Fibroblast of skin of right quadriceps (primary cell): ENCODE data around the gene GRIA1.
A peak's percentile ranks its signal among the peaks of the same experiment; 100 is the strongest.

Source experiments
- DNase-seq: peaks from one replicate; pipeline ENCODE4 v3.0.0-alpha.2; 2013

Gene GRIA1

DNA sequence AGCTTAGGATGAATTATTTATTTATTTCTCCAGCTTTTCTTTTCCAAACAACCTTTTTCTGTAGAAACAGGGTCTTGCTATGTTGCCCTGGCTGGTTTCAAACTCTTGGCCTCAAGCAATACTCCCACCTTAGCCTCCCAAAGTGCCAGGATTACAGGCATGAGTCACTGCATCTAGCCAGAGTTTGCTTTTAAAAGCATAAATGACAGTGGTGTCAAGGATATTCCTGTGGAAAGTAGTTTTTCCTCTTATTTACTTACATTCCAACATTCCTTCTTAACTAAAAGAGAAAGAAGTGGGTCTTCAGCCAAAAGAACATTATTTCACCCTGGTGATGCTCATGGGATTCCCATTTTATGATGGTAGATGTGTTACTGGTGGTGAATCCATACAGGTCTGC is 62.4 kb downstream of the GRIA1 start:
- DNase-seq: peak; percentile 60

DNA sequence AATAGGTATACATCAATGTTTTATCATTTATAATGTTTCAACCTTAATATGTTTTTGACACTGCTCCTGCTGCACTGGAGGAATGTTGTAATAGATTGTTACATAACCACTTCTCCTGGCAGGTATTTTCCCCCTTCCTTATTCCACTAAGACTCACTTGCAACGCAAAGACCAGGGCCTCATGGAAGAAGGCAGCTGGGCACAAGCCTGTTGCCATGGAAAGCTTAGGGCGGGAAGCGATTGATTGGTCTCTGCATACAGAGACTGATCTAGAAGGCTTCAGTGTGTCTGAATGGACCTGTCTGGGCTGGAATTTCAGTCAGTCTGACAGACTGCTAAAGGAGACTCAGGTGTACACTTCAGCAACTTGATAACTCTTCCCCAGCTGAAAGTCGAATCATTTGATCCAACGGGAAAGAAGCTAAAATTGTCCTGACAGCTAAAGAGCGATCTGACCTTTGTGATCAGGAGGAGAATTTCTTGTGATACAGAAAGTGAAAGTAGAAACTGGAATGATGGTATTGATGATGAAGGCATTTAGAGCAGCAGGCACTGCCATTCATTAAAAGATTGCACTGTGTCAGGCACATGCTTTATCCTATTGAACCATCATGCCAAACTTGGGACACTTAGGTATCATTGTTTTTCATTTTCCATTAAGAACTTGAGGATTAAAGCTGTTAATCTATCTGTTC is 65.1 kb downstream of the GRIA1 start:
- DNase-seq: no peak

DNA sequence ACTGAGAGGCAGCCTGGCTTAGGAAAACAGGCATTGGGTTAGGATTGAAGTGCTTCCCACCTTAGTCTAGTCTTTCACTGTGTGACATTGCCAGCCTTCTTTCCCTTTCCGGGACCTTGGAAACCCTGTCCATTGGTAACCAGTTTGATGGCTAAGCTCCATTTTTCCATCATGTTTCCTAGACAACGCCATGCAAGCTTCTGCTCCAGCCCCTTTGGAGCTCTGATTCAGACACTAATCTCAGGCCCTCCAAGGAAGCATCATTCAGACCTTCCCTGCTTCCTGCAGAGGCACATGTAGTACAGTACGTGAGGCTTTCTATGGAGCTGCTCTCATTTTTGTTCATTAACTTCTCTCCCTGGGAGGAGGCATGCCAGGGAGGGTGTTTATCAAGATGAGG is 68.5 kb downstream of the GRIA1 start:
- no peak for DNase-seq

GRCh38 chr5:153559926-153560325 is 69.5 kb downstream of the GRIA1 start:
- peak; percentile 59 for DNase-seq

GRCh38 chr5:153562189-153562588 is 71.7 kb downstream of the GRIA1 start:
- peak; percentile 78 for DNase-seq

DNA sequence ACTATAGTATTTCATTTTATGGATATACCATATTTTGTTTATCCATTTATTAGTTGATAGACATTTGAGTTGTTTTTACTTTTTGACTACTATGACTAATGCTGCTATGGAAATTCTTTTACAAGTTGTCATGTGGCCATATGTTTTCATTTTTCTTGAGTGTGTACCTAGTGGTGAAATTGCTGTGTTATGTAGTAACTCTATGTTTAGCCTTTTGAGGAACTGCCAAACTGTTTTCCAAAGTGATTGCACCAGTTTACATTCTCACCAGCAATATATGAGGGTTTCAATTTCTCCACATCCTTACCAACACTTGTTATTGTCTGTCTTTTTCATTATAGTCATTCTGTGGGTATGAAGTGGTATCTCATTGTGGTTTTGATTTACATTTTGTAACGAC is 75.4 kb downstream of the GRIA1 start:
- DNase-seq: peak; percentile 81

DNA sequence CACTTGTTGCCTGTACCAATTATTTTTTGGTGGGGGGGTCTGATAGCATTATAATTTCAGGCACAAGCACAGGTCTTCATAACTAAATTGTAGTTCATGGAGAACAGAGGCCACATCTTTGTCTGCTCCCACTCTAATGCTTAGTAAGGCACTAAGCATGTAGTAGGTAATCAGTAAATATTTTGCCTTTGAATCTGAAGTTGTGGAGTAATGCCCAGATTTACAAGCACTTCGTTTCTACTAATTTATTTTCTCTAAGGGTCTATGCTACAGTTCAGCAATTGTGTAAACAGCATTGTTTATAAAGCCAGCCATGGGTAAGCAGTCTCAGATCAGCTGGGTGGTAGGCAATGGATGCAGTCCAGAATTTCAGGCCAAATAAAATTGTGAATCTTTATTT is 78.6 kb downstream of the GRIA1 start:
- no peak for DNase-seq

GRCh38 chr5:153571162-153571561 is 80.7 kb downstream of the GRIA1 start:
- DNase-seq: no peak

GRCh38 chr5:153572411-153573145 is 82.1 kb downstream of the GRIA1 start:
- DNase-seq: no peak

DNA sequence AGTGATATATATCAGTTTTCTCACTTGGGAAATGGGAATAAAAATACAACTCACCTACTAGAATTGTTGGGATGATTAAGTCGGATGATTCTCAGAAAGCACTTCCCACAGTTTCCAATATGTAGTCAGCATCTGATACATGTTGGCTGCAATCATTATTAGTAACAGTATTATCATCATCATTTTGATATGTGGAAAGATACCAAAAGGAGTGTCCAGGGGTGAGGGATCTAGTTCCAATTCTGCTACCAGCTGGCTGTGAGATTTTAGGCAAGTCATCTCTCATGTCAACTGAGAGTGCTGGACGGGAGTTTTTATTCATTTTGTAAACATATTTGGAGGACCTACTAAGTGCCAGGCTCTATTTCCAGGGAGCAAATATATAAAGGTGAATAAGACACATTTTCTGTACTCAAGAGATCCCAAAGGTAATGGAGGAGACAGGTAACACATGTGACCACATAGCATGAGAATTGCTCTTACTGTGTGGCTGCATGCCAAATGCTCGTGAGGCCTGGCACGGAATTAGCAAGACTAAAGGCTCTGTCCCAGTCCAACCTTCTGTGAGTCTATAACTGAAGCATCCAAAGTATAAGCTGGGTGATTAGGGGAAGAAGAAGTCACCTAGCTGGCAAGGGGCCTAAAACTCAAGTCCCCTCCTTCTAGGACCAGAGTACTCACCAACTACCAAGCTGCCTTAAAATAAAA is 83.0 kb downstream of the GRIA1 start:
- DNase-seq: peak; percentile 21

DNA sequence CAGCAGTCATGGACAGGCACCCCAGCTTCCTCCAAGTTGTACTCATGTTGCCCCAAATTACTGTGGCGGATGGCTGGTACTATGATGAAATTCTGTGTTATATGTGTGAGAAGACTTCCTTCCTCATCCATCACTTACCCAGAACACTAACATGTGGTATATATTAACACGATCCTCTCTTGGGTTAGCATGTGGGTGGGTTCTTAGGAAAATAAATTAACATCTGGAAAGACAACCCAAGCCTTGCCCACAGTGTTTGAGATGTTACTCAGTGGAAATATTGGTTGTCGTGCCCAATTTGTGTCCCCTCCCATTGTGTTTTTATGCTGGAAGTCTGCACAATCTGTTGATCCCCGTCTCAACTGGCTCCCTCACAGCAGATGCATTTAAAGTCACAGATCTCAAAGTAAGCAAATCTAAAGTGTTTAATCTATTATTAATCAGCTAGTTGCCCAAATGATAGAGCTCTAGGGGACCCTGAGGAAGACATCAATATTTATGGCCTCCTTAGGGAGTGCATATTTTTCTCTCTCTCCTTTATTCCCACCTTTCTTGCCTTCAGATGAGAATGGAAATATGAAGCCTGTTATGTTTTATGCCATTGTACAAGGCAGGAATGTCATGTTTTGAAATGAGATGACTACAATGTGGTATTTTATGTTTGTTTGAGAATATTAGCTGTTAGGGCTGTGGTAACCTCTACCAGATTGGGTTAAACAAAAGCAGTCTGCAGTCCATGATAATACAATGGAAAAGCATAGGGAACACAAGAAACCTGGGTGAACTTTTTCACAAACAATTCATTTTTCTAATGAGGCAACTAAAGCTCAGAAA is 93.9 kb downstream of the GRIA1 start:
- peak; percentile 60 for DNase-seq

DNA sequence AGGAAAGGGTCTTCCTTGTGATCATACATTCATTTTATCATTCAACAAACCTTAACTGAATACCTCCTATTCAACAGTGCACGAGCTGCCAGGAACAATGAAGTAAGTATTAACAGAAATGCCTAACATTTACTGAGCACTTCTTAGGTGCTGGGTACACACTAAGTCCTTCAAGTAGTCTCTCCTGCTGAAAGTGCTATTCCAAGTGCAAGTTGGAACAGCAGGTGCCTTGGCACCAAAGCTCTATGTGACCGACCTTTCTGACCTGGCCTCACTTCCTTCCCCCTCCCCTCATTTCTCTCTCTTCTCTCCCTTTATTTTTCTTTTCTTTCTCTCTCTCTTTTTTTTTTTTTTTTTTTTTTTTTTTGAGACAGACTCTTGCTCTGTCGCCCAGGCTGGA is 94.5 kb downstream of the GRIA1 start:
- DNase-seq: no peak

DNA sequence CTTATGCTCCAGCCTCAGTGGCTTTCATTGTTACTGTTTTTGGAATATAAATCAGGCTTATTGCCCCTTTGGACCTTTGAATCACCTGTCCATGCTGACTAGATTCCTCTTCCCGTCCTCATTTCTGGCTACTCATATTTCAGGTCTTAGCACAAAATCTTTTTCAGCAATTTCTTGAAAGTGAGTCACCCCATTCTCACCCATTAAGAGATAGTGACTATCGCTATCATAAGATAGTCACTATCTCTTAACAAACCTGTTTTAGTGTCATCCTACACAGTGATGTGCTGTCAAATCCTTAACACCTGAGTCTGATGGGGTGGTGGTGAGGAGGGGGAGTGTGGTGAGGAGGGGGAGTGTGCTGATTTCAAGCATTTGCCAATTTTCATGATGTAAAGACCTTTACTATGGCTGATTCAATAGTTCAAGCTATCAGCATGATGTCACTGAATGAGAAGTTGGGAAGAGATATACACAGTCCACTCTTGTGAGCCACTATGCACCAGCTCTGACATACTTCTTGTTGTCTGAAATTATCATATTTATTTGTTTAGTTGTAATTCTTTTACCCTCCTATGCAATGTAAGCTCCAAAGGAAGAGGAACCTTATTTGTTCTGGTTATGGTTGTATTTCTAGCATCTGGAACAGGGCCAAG is 95.3 kb downstream of the GRIA1 start:
- DNase-seq: no peak

DNA sequence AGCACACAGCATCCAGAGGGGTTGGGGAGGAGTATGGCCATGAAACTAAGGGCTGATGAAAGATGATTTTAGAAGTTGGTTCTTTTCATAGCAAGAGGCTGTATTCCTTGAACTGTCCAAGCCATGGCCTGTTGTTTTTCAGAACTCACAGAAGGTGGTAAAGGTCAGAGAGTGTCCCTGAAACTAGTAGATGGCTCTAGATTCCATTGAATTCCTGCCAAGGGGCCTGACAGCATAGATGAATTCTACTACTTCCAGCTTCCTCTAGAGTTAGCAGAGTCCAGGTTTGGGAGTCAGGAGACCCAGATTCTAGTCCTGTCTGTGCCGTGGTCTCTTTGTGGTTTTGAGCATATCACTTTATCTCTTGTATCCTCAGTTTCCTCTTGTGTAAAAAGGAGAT is 101.6 kb downstream of the GRIA1 start:
- no peak for DNase-seq

DNA sequence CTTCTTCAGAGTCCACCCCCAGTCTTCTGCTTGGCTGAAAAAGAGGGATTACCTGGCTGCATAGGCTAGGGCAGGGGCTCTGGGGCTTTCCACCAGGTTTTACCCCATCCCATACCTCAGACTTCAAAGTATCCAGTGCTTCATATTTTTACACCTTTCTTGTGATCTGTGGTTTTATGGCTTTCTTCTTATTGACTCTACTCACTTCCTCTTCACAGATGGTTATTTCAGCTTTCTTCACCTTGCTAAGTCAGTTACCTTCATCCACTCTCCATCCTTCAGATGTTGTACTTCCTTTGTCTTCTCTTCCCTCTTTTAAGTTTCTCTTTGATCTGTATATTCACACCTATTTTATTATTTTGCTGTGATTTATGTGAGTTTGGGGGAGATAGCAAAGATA is 104.3 kb downstream of the GRIA1 start:
- DNase-seq: no peak

DNA sequence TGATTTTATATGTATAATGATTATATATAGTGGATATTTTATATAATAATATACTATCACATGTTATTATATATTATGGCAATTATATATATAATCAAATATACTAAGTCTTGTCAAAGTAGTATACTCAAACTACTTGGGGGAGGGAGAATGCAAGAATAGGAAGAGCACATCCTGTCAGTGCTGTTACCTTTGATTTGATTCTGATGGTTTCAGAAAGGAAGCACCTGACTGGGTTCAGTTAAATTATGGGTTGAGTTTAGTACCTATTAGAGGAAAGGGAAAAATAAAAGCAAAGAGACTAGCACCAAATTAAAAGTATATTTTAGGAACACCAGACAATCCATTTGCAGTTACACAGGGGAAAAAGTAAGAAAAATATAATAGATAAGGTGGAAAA is 107.6 kb downstream of the GRIA1 start:
- DNase-seq: no peak

DNA sequence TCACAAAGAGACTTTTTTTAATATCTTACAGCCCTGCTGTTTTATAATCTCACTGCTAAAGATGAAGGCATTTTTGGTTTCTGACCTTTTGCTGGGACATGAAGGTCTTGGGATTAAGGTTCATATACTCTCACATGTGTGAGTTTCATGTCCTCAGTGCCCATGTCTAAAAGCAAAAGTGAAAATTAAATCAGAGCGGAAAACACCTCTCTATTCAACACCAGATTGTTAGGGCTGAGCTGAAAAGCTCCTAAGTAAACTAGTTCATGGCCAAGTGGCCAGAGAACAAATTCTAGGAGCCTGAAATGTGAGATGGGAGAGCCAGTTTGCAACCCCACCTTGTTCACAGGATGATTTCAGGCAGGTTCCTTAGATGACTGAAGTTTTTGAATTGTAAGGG is 110.9 kb downstream of the GRIA1 start:
- DNase-seq: no peak

- no peak for DNase-seq
These were observed 114.9 kb downstream of the GRIA1 start for GRCh38 chr5:153605386-153605785.

- DNase-seq: no peak
These were observed 119.5 kb downstream of the GRIA1 start for GRCh38 chr5:153610009-153610408.

DNA sequence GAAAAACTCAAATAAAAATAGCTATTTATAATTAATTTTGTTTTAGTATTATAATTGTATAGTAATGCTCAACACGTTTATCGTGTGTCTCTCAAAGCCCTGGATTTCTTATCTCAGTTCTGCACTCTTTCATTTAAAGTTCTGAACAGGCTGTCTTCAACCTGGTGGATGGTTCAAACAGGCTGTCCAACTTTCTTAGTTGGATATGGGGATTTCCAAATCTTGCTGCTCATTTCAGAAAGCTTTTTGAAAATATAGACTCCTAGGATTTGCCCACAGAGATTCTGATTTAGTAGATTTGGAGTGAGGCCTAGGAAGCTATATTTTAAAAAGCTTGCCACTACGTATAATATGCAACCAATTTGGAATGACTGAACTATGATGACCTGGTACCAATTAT is 120.3 kb downstream of the GRIA1 start:
- DNase-seq: no peak

DNA sequence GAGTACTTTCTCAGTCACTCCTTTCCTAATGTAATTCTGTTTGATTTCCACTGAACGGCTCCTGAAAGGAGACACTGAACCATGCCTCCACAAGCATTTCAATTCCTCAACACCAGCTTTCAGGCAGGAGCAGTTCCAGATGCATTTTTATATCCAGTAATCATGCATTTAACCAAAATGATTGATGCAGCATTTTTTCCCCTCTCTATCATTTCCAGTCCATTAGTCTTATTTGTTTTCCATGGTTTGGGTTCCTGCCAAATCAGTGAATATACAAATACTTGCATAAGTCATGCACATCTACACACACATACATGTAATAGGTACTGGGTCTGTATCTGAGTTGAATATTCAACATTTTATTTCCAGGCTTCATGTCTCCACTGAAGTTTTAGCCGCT is 122.7 kb downstream of the GRIA1 start:
- DNase-seq: peak; percentile 94

DNA sequence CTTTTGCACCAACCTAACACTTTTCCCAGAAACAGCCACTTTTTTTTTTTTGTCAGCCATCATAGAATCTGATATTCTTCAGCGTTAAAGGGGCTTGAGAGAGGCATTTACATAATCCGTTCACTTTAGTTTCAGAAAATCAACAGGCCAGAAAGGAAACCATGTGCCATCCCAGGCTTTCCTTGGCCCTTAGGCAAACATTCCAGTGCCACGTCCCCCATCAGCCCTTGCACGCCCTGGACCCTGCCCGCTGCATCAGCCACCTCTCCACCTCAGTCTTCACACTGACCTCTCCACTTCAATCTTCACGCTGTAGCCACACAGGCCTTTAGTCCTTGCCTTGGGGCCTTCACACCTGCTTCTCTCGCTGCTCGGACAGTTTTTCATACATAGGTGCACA is 123.2 kb downstream of the GRIA1 start:
- no peak for DNase-seq

DNA sequence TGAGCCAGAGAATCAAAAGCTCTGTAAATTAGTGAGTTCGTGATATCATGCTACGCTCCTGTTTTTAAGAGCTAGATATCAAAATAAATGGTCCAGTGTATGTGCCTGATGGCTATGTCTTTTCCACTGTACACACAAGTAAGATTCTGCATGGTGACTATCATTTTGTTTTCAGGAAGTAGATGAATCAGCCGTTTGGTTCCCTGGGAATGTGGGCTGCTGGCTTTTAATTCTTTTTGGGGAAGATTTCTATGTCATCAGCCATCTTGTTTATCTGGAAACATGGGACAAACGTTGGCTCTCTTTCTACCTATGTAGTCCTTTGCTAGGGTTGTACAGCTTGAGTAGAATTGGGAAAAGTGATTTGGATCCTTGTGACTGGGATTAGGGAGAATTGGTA is 126.7 kb downstream of the GRIA1 start:
- peak; percentile 72 for DNase-seq
